T-helper 2 cell treated with Interferon-gamma antibody and Interleukin-4, amounts not matched to agents 100 ng/mL and 5 ng/mL, for 36 hours (primary cell): Measurements from ENCODE around the gene MYBL2. TPM values are rescaled to one million over a fixed set of nuclear protein-coding genes. Genes with fewer than 3 reads are reported as not detected.

Experiments
- intact Hi-C: fragments of 100-400 bp; cut with micrococcal nuclease; formaldehyde crosslinking; loops from one replicate; pipeline ENCODE4 v1.15.1; 2023
- total RNA-seq: library from RNA; stranded (reverse); gene quantifications from 2 replicates; pipeline ENCODE4 v1.2.3, GENCODE V29; 2022

MYBL2 gene
- total RNA-seq, 1 donor from 2014 or later = 102 TPM

GRCh38 chr20:43681991-43682410 is 15.1 kb downstream of the MYBL2 start:
- intact Hi-C loops = no loop called here

- intact Hi-C loops = no loop called here
Measured at GRCh38 chr20:43682446-43682845, 15.5 kb downstream of the MYBL2 start.

- intact Hi-C loops = no loop called here
Measured at GRCh38 chr20:43686820-43687219, 19.9 kb downstream of the MYBL2 start.

GRCh38 chr20:43689165-43689564 is 22.3 kb downstream of the MYBL2 start:
- intact Hi-C loops = no loop called here

- intact Hi-C loops = no loop called here
Measured at GRCh38 chr20:43690943-43691598, 24.2 kb downstream of the MYBL2 start.

GRCh38 chr20:43691928-43692524 is 25.1 kb downstream of the MYBL2 start:
- intact Hi-C loops = loop anchor here (1.0 kb wide), 2 partner anchors 154 to 243 kb away; no protein-coding TSS in a partner anchor

- intact Hi-C loops = no loop called here
Measured at GRCh38 chr20:43694763-43695162, 27.8 kb downstream of the MYBL2 start.

- intact Hi-C loops = no loop called here
Measured at GRCh38 chr20:43695571-43695970, 28.7 kb downstream of the MYBL2 start.

GRCh38 chr20:43699941-43700565 is 33.1 kb downstream of the MYBL2 start:
- intact Hi-C loops = no loop called here

- intact Hi-C loops = no loop called here
Measured at GRCh38 chr20:43700627-43701026, 33.7 kb downstream of the MYBL2 start.

- intact Hi-C loops = no loop called here
Measured at GRCh38 chr20:43702502-43702901, 35.6 kb downstream of the MYBL2 start.

GRCh38 chr20:43710370-43711044 is 43.6 kb downstream of the MYBL2 start:
- intact Hi-C loops = no loop called here

GRCh38 chr20:43711098-43711654 is 44.3 kb downstream of the MYBL2 start:
- intact Hi-C loops = no loop called here

GRCh38 chr20:43715044-43715443 is 48.1 kb downstream of the MYBL2 start:
- intact Hi-C loops = no loop called here

- intact Hi-C loops = no loop called here
Measured at GRCh38 chr20:43715511-43715910, 48.6 kb downstream of the MYBL2 start.

- intact Hi-C loops = no loop called here
Measured at GRCh38 chr20:43716123-43716522, 49.2 kb downstream of the MYBL2 start.

GRCh38 chr20:43716757-43717615 is 50.1 kb downstream of the MYBL2 start:
- intact Hi-C loops = no loop called here

- intact Hi-C loops = no loop called here
Measured at GRCh38 chr20:43717616-43717995, 50.7 kb downstream of the MYBL2 start.

- intact Hi-C loops = no loop called here
Measured at GRCh38 chr20:43720007-43720406, 53.1 kb downstream of the MYBL2 start.

GRCh38 chr20:43721097-43721428 is 54.1 kb downstream of the MYBL2 start:
- intact Hi-C loops = no loop called here
